GM19025 (cell line): Measurements from ENCODE around the gene CALCA.

Experiments used
- ATAC-seq: cut with Tn5 transposase; IDR thresholded peaks from one replicate; pipeline ENCODE4 v1.9.1; 2021; ENCODE audit warnings: mild to moderate bottlenecking, low read depth, moderate library complexity; ENCODE audit not compliant: unreplicated experiment

CALCA gene

GRCh38 chr11:14949437-14950147 is 22.6 kb downstream of the CALCA start:
- ATAC-seq, result no peak

- ATAC-seq, result no peak
These were observed 29.4 kb downstream of the CALCA start for GRCh38 chr11:14942745-14943144.

- no peak for ATAC-seq
These were observed 33.2 kb downstream of the CALCA start for GRCh38 chr11:14938936-14939335.

GRCh38 chr11:14934641-14935351 is 37.4 kb downstream of the CALCA start:
- no peak for ATAC-seq

- no peak for ATAC-seq
These were observed 39.7 kb downstream of the CALCA start for GRCh38 chr11:14932447-14932846.

GRCh38 chr11:14930369-14930768 is 41.8 kb downstream of the CALCA start:
- ATAC-seq, result no peak

GRCh38 chr11:14927146-14927545 is 45.0 kb downstream of the CALCA start:
- no peak for ATAC-seq

- ATAC-seq, result no peak
These were observed 47.8 kb downstream of the CALCA start for GRCh38 chr11:14924318-14924717.
